DND-41 (cell line): Measurements from ENCODE around the gene TMEM87B.
"Not testable (repeated sequence)": the region's sequence is repeated elsewhere in the genome, so short reads cannot be mapped to it uniquely, and the experiment has no call there.

Experiments
- ATAC-seq: fragments of 200-7000 bp; cut with Tn5 transposase; 3 replicates; pipeline ENCODE4 v1.9.1; 2021; ENCODE audit warnings: low read depth; ENCODE audit not compliant: insufficient read depth
- DNase-seq: peaks from one replicate; pipeline ENCODE4 v3.0.0-alpha.2; 2020
- H2AFZ ChIP-seq: 2 replicates; pipeline ENCODE4 v1.6.0; 2012; ENCODE audit warnings: low read depth, low read length
- H3K27ac ChIP-seq: 2 replicates; pipeline ENCODE4 v1.5.1; 2012; ENCODE audit warnings: low read length, inconsistent platforms
- H3K27me3 ChIP-seq: fragments of 200-600 bp; sonication (generic); 2 replicates; pipeline ENCODE4 v1.6.0; 2012; ENCODE audit warnings: low read length, mild to moderate bottlenecking, inconsistent platforms; ENCODE audit not compliant: insufficient read depth, poor library complexity
- H3K36me3 ChIP-seq: 2 replicates; pipeline ENCODE4 v1.5.1; 2012; ENCODE audit warnings: low read length, inconsistent platforms; ENCODE audit not compliant: insufficient read depth
- H3K4me1 ChIP-seq: 2 replicates; pipeline ENCODE4 v1.5.1; 2012; ENCODE audit warnings: mild to moderate bottlenecking, low read length; ENCODE audit not compliant: insufficient read depth
- H3K4me2 ChIP-seq: 2 replicates; pipeline ENCODE4 v1.6.0; 2012; ENCODE audit warnings: mild to moderate bottlenecking, moderate library complexity, low read length, inconsistent platforms; ENCODE audit not compliant: insufficient read depth
- H3K4me3 ChIP-seq, 2 experiments: fragments of 200-600 bp in 1 of 2; shearing (Covaris generic) in 1 of 2; 2 replicates each; pipeline ENCODE4 v1.5.1; 2012 to 2016; ENCODE audit warnings: inconsistent platforms in 2 of 2, low read length in 2 of 2, mild to moderate bottlenecking in 2 of 2, low read depth in 1 of 2, moderate library complexity in 1 of 2
- H3K79me2 ChIP-seq: 2 replicates; pipeline ENCODE4 v1.6.0; 2012; ENCODE audit warnings: low read length, inconsistent platforms; ENCODE audit not compliant: insufficient read depth
- H3K9ac ChIP-seq: 2 replicates; pipeline ENCODE4 v1.6.0; 2012; ENCODE audit warnings: low read depth, mild to moderate bottlenecking, inconsistent platforms, low read length, moderate library complexity
- H3K9me3 ChIP-seq: 2 replicates; pipeline ENCODE4 v1.5.1; 2012; ENCODE audit warnings: low read length, moderate library complexity, mild to moderate bottlenecking, inconsistent platforms; ENCODE audit not compliant: insufficient read depth, severe bottlenecking
- H4K20me1 ChIP-seq: 2 replicates; pipeline ENCODE4 v1.6.0; 2012; ENCODE audit warnings: low read length; ENCODE audit not compliant: insufficient read depth
- CTCF ChIP-seq: IDR thresholded peaks from 2 replicates; pipeline ENCODE4 v1.5.1; 2012; ENCODE audit warnings: borderline replicate concordance, low read length, moderate library complexity, mild to moderate bottlenecking; ENCODE audit not compliant: poor library complexity, severe bottlenecking; ENCODE audit errors: extremely low read depth
- EZH2 ChIP-seq: IDR thresholded peaks from 3 replicates; pipeline ENCODE4 v1.6.1; 2012; ENCODE audit warnings: borderline replicate concordance, low read depth, mild to moderate bottlenecking, moderate library complexity, low read length, inconsistent platforms; ENCODE audit not compliant: severe bottlenecking

TMEM87B gene

DNA sequence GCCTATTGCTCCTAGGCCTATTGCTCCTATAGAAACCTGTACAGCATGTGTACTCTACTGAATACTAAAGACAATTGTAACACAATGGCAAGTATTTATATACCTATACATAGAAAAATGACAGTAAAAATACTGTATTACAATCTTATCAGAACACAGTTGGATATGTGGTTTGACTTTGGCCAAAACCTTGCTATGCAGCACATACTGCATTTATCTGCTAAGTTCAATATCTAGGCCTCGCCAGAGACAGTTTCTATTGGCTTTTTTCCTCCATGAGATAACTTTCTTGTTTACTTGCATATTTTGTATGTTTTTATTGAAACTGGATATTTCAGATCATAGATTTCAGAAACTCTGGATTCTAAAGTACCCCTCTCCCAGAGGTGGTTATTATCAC is 19.3 kb upstream of the TMEM87B start:
- H4K20me1 ChIP-seq: no peaks in the 10 kb centered on the region
- no peak overlapping the region for H2AFZ ChIP-seq
- no peaks in the 10 kb centered on the region for H3K9me3 ChIP-seq
- no peaks in the 10 kb centered on the region for H3K36me3 ChIP-seq
- TF ChIP-seq CTCF (no peak), EZH2 (no peak)
- no peak overlapping the region for H3K4me2 ChIP-seq
- no peak overlapping the region for H3K4me3 ChIP-seq
- no peak for DNase-seq
- no peak overlapping the region for H3K9ac ChIP-seq
- ATAC-seq: no peak
- no peaks in the 10 kb centered on the region for H3K79me2 ChIP-seq
- peaks cover 34% of the 10 kb centered on the region for H3K4me1 ChIP-seq
- H3K27me3 ChIP-seq: no peaks in the 10 kb centered on the region
- no peak overlapping the region for H3K27ac ChIP-seq

- not testable (repeated sequence) for H3K79me2 ChIP-seq, H3K9ac ChIP-seq, DNase-seq, ATAC-seq, H3K4me2 ChIP-seq, H3K9me3 ChIP-seq, H2AFZ ChIP-seq, H3K36me3 ChIP-seq, H3K4me1 ChIP-seq, H3K4me3 ChIP-seq, H4K20me1 ChIP-seq, H3K27ac ChIP-seq, H3K27me3 ChIP-seq
Observed at GRCh38 chr2:112039556-112039955, 15.5 kb upstream of the TMEM87B start.

GRCh38 chr2:112040066-112040465 is 15.0 kb upstream of the TMEM87B start:
- not testable (repeated sequence) for H2AFZ ChIP-seq, H3K9me3 ChIP-seq, H3K79me2 ChIP-seq, H3K4me1 ChIP-seq, ATAC-seq, H3K9ac ChIP-seq, H3K27me3 ChIP-seq, H3K4me2 ChIP-seq, H3K4me3 ChIP-seq, DNase-seq, H4K20me1 ChIP-seq, H3K36me3 ChIP-seq, H3K27ac ChIP-seq

- not testable (repeated sequence) for DNase-seq, H2AFZ ChIP-seq, H3K4me2 ChIP-seq, H3K79me2 ChIP-seq, H3K9me3 ChIP-seq, H4K20me1 ChIP-seq, H3K36me3 ChIP-seq, H3K27me3 ChIP-seq, H3K4me1 ChIP-seq, H3K9ac ChIP-seq, H3K4me3 ChIP-seq, ATAC-seq, H3K27ac ChIP-seq
Observed at GRCh38 chr2:112041460-112041859, 13.6 kb upstream of the TMEM87B start.

DNA sequence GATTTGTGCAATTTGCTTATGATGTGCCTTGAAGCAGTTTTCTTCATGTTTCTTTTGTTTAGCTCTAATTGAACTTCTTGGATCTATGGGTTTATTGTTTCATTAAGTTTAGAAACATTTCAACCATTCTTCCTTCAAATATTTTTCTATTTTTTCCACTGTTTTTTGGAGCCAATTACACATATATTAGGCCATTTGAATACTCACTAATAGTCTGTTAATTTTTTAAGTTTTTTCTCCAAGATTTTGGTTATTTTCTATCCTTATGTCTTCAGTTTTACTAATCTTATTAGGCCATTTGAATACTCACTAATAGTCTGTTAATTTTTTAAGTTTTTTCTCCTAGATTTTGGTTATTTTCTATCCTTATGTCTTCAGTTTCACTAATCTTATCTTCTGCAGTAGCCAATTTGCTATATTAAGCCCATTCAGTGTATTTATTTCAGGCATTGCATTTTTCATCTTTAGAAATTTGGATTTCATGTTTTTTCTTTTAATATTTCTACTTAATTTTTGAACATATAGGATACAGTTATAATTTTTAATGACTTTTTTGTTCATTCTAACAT is 9.5 kb upstream of the TMEM87B start:
- Histone ChIP-seq H3K27ac (no peak overlapping the region), H2AFZ (no peak overlapping the region), H3K9me3 (peaks cover 3% of the 10 kb centered on the region), H4K20me1 (no peaks in the 10 kb centered on the region), H3K27me3 (no peaks in the 10 kb centered on the region), H3K9ac (no peak overlapping the region), H3K4me1 (0 out of 2 replicates have a peak, but pooled peaks cover 3% of the 10 kb centered on the region), H3K36me3 (no peaks in the 10 kb centered on the region), H3K4me2 (no peak overlapping the region), H3K79me2 (no peaks in the 10 kb centered on the region), H3K4me3 (no peak overlapping the region)
- no peak for TF ChIP-seq CTCF
- TF ChIP-seq EZH2: no peak
- DNase-seq (no peak), ATAC-seq (no peak)
